MCF 10A (cell line): ENCODE data around the gene LMAN2L. TPM values are rescaled to one million over a fixed set of nuclear protein-coding genes. Genes with fewer than 3 reads are reported as not detected.

Experiments
- BruUV-seq: library from RNA; stranded (reverse); fragments of 400-500 nt; replicated peaks from 2 replicates; lab custom pipeline; 2021; lab: Mats Ljungman, UMichigan
- CTCF ChIA-PET: fragments of 300-600 bp; sonication (Branson Sonifier 250); formaldehyde crosslinking; extraction: SDS; loops from one replicate; lab custom pipeline; 2021; ENCODE audit warnings: antibody characterized with exemption, inconsistent platforms; lab: Yijun Ruan, JAX
- POLR2A ChIA-PET: fragments of 300-600, 350-650 bp; sonication (Branson Sonifier 250); formaldehyde crosslinking; extraction: SDS; loops from one replicate; lab custom pipeline; 2020; ENCODE audit warnings: antibody characterized with exemption, inconsistent platforms; lab: Yijun Ruan, JAX
- DNase-seq: peaks from one replicate; pipeline ENCODE4 v3.0.0-alpha.2; 2018; ENCODE audit not compliant: unreplicated experiment
- H3K27ac Mint-ChIP-seq: one replicate; pipeline ENCODE4 v1.8.0; 2022; ENCODE audit warnings: mild to moderate bottlenecking, low read depth, mixed read lengths; ENCODE audit not compliant: unreplicated experiment
- H3K27me3 Mint-ChIP-seq: one replicate; pipeline ENCODE4 v1.8.0; 2022; ENCODE audit warnings: mixed read lengths; ENCODE audit not compliant: insufficient read depth, unreplicated experiment
- H3K36me3 Mint-ChIP-seq: one replicate; pipeline ENCODE4 v1.8.0; 2022; ENCODE audit warnings: mild to moderate bottlenecking, moderate library complexity, mixed read lengths; ENCODE audit not compliant: insufficient read depth, unreplicated experiment
- H3K4me1 Mint-ChIP-seq: one replicate; pipeline ENCODE4 v1.8.0; 2022; ENCODE audit warnings: mixed read lengths; ENCODE audit not compliant: insufficient read depth, unreplicated experiment
- H3K4me3 Mint-ChIP-seq: one replicate; pipeline ENCODE4 v1.8.0; 2022; ENCODE audit warnings: mild to moderate bottlenecking, moderate library complexity, mixed read lengths; ENCODE audit not compliant: unreplicated experiment
- H3K9me3 Mint-ChIP-seq: one replicate; pipeline ENCODE4 v1.8.0; 2022; ENCODE audit warnings: mixed read lengths; ENCODE audit not compliant: unreplicated experiment
- CTCF ChIP-seq: fragments of 200-600 bp; IDR thresholded peaks from one replicate; pipeline ENCODE4 v1.8.0; 2022; ENCODE audit warnings: antibody characterized with exemption, mild to moderate bottlenecking; ENCODE audit not compliant: unreplicated experiment
- intact Hi-C: fragments of 100-400 bp; cut with micrococcal nuclease; formaldehyde crosslinking; loops from 2 replicates; pipeline ENCODE4 v1.14.1; 2022
- total RNA-seq: library from RNA; stranded (reverse); gene quantifications from 2 replicates; pipeline ENCODE4 v1.2.3, GENCODE V29; 2022

LMAN2L gene
- total RNA-seq, 1 experiment from 2014 or later: 6.5 TPM

- CTCF ChIA-PET: interaction anchor here (1.2 kb wide), 1 partner anchor 9 kb away, joined by 5 read pairs; the partner anchor contains the start of gene CNNM4
- no TSS peak for BruUV-seq
Measured at GRCh38 chr2:96769814-96770213, 29.9 kb upstream of the LMAN2L start.

GRCh38 chr2:96768083-96768561 lies 28.3 kb upstream of the LMAN2L start:
- no peak for TF ChIP-seq CTCF
- H3K27ac Mint-ChIP-seq: no peak overlapping the region
- DNase-seq: no peak
- intact Hi-C loops: no loop called here
- no TSS peak for BruUV-seq
- no peaks in the 10 kb centered on the region for H3K36me3 Mint-ChIP-seq
- ChIA-PET POLR2A (interaction anchor here (2.4 kb wide), 1 partner anchor 49 kb away, joined by 10 read pairs; the partner anchor contains the start of gene CNNM3), CTCF (interaction anchor here (0.5 to 2.0 kb wide), 4 partner anchors 10 to 217 kb away, joined by 3 to 8 read pairs (median 5); no protein-coding TSS in a partner anchor)
- H3K9me3 Mint-ChIP-seq: no peaks in the 10 kb centered on the region
- no peak overlapping the region for H3K4me3 Mint-ChIP-seq
- H3K27me3 Mint-ChIP-seq: no peaks in the 10 kb centered on the region
- peaks cover 12% of the 10 kb centered on the region for H3K4me1 Mint-ChIP-seq

More at GRCh38 chr2:96769814-96770213, 29.9 kb upstream of the LMAN2L start:
- intact Hi-C loops: no loop called here
- no peaks in the 10 kb centered on the region for H3K36me3 Mint-ChIP-seq
- POLR2A ChIA-PET: no interaction called here
- H3K4me1 Mint-ChIP-seq: peaks cover 7% of the 10 kb centered on the region
- TF ChIP-seq CTCF: no peak
- H3K27ac Mint-ChIP-seq: no peak overlapping the region
- no peak for DNase-seq
- no peaks in the 10 kb centered on the region for H3K9me3 Mint-ChIP-seq
- H3K4me3 Mint-ChIP-seq: no peak overlapping the region
- no peaks in the 10 kb centered on the region for H3K27me3 Mint-ChIP-seq

GRCh38 chr2:96767135-96767871 lies 27.4 kb upstream of the LMAN2L start:
- no peak for DNase-seq
- H3K4me1 Mint-ChIP-seq: peaks cover 20% of the 10 kb centered on the region
- intact Hi-C loops: no loop called here
- H3K36me3 Mint-ChIP-seq: no peaks in the 10 kb centered on the region
- CTCF ChIA-PET: interaction anchor here (0.6 to 2.0 kb wide), 5 partner anchors 8 to 457 kb away, joined by 3 to 8 read pairs (median 6); no protein-coding TSS in a partner anchor
- POLR2A ChIA-PET: interaction anchor here (2.4 kb wide), 1 partner anchor 50 kb away, joined by 10 read pairs; the partner anchor contains the start of gene CNNM3
- H3K9me3 Mint-ChIP-seq: no peaks in the 10 kb centered on the region
- BruUV-seq: no TSS peak
- TF ChIP-seq CTCF: no peak
- no peak overlapping the region for H3K27ac Mint-ChIP-seq
- H3K4me3 Mint-ChIP-seq: no peak overlapping the region
- H3K27me3 Mint-ChIP-seq: no peaks in the 10 kb centered on the region

- intact Hi-C loops: no loop called here
- ChIA-PET POLR2A (interaction anchor here (2.3 kb wide), 1 partner anchor 19 kb away, joined by 9 read pairs; no protein-coding TSS in a partner anchor), CTCF (interaction anchor here (0.5 to 5.9 kb wide), 8 partner anchors 10 to 356 kb away, joined by 3 to 40 read pairs (median 4); no protein-coding TSS in a partner anchor)
- H3K36me3 Mint-ChIP-seq: no peaks in the 10 kb centered on the region
- no peak for TF ChIP-seq CTCF
- BruUV-seq: no TSS peak
- no peak for DNase-seq
- H3K27ac Mint-ChIP-seq: no peak overlapping the region
- peak overlapping the region; percentile 19 for H3K4me3 Mint-ChIP-seq
- peaks cover 28% of the 10 kb centered on the region for H3K4me1 Mint-ChIP-seq
- no peaks in the 10 kb centered on the region for H3K9me3 Mint-ChIP-seq
- H3K27me3 Mint-ChIP-seq: no peaks in the 10 kb centered on the region
Measured at GRCh38 chr2:96764253-96764637, 24.4 kb upstream of the LMAN2L start.
